Measurements from ENCODE around the gene MFAP3L. TPM values are rescaled to one million over a fixed set of nuclear protein-coding genes. Genes with fewer than 3 reads are reported as not detected.

Gene MFAP3L
- total RNA-seq, 1 donor from 2014 or later, result 2.8 TPM

DNA sequence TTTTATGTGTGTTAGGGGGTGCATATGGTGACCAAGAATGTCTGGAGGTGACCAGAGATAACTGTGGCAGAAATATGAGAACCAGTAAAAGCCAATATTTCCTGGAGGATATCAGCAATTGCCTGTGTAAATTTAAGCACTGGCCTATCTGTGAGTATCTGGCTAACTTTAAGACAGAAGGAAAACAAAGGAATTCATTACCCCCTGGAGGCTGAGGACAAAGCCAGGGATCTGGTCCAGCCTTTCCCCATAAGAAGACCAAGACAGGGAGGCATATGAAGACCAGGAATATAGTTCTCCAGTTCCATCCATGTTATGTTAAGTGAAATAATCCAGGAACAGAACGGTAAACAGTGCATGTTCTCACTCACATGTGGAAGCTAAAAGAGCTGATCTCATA lies 49.2 kb downstream of the MFAP3L start:
- Mint-ChIP-seq H3K27me3 (ENCODE audit: low read depth) (no peaks in the 10 kb centered on the region), H3K4me3 (no peak overlapping the region), H3K36me3 (ENCODE audit: low read depth) (no peaks in the 10 kb centered on the region), H3K4me1 (no peaks in the 10 kb centered on the region), H3K27ac (ENCODE audit: unreplicated experiment) (no peak overlapping the region), H3K9me3 (no peaks in the 10 kb centered on the region)
- TF ChIP-seq, protein P1, sequence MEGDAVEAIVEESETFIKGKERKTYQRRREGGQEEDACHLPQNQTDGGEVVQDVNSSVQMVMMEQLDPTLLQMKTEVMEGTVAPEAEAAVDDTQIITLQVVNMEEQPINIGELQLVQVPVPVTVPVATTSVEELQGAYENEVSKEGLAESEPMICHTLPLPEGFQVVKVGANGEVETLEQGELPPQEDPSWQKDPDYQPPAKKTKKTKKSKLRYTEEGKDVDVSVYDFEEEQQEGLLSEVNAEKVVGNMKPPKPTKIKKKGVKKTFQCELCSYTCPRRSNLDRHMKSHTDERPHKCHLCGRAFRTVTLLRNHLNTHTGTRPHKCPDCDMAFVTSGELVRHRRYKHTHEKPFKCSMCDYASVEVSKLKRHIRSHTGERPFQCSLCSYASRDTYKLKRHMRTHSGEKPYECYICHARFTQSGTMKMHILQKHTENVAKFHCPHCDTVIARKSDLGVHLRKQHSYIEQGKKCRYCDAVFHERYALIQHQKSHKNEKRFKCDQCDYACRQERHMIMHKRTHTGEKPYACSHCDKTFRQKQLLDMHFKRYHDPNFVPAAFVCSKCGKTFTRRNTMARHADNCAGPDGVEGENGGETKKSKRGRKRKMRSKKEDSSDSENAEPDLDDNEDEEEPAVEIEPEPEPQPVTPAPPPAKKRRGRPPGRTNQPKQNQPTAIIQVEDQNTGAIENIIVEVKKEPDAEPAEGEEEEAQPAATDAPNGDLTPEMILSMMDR (conservative IDR thresholded peaks at IDR 0.05), result no peak
- DNase-seq (ENCODE audit: low read depth, low spot score), result no peak

DNA sequence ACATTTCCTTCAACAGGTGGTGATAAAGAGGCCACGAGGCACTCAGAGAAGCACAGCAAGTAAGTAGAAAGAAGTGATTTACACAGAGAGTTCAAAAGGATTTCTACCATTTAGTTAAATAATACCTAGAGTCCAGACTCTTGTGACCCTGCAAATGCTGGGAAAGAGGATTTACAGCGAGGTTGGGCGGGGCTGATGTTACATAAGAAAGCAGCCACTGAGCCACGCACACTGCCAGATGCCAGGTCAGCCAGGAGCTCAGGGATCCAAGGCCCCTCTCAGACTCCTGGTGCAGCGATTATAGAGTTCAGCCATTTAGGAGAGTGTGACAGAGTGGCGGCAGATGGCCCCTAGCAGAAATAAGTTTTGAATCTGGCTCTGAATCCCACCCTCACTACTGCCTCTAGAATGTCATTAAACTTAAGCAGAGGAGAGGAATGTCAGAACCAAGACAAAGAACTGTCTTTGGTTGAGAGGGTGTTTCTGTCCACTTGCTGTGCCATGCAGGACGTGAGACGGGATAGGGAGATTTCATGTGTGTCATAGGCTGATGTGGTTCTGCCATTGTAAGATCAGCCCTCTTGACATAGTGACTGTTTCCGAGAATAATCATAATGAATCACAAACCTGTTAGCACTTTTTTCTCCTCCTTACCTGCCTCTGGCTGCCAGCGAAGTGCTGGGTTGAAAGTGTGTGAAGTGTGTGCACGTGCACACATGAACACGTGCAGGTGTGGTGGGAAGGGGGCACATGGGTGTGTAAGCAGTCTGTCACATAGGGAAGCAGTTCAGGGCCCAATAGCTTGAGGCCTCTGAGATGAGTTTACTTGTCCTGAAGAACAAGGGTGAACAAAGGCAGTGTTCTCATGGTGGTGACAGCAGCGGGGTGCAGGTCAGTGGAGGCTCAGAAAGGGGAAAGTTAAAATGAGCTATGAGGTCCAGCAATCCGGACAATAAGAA lies 50.1 kb downstream of the MFAP3L start:
- Mint-ChIP-seq H3K4me3 (no peak overlapping the region), H3K27me3 (ENCODE audit: low read depth) (no peaks in the 10 kb centered on the region), H3K27ac (ENCODE audit: unreplicated experiment) (no peak overlapping the region), H3K4me1 (no peaks in the 10 kb centered on the region), H3K9me3 (no peaks in the 10 kb centered on the region), H3K36me3 (ENCODE audit: low read depth) (no peaks in the 10 kb centered on the region)
- no peak for DNase-seq (ENCODE audit: low read depth, low spot score)
- TF ChIP-seq, protein P1 (conservative IDR thresholded peaks at IDR 0.05), result no peak

DNA sequence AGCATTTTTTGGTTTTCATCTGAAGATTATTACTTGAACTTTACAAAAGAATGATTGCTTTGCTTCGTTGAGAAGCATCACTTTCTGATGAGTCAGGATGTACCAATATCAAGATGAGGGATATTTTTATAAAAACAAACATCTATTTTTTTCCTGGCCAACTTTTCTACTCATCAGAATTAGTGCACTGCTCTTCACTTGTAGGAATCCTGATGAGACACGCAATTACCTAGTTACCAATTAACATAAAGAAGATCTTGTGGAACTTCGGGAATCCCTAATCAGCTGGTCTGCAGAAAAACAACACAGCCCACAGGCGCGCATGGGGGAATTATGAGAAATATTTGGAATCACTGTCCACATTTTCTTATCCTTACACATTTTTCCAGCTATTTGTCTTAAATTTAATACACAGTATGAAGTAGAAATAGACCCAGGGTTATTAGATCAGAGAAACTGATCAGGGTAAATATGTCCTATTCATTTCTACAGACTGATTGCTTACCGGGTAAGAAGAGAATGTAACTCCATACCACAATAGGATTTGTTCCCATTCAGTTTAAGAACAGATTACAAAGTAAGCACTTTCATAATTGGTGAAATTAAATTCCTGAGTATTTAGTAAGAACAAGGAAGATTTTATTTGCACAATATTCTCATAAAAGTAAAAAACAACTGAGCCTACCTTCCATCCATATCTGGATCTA lies 50.9 kb downstream of the MFAP3L start:
- no peaks in the 10 kb centered on the region for H3K9me3 Mint-ChIP-seq
- no peaks in the 10 kb centered on the region for H3K36me3 Mint-ChIP-seq (ENCODE audit: low read depth)
- no peak overlapping the region for H3K27ac Mint-ChIP-seq (ENCODE audit: unreplicated experiment)
- no peaks in the 10 kb centered on the region for H3K27me3 Mint-ChIP-seq (ENCODE audit: low read depth)
- no peak for DNase-seq (ENCODE audit: low read depth, low spot score)
- H3K4me1 Mint-ChIP-seq, result no peaks in the 10 kb centered on the region
- TF ChIP-seq, protein P1 (conservative IDR thresholded peaks at IDR 0.05), result no peak
- H3K4me3 Mint-ChIP-seq, result no peak overlapping the region

DNA sequence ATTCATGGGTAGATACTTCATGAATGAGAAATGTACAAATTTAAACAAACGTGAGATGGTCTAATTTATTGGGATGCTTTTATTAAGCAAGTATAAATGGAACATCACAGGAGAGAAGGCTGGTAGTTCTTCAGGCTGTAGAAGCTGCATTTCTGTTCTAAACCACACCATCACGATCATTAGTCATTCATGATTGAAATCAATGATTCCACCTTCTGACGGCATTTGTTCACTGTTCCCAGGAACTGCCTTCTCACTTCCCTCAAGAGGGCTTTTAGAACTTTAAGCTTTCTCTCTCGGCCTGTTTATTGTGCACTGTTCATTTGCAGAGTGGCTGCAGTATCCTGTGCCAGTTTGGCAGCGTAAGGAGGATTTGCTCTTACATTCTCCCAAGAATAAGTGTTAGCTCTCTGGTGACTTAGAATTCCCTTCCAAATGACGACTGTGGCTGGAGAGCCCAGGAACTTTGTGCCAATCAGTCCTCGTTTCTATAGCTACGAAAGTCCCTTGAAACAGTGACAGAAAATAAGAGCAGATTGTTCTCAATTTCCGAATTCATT lies 54.7 kb downstream of the MFAP3L start:
- H3K4me1 Mint-ChIP-seq, result no peaks in the 10 kb centered on the region
- H3K36me3 Mint-ChIP-seq (ENCODE audit: low read depth), result no peaks in the 10 kb centered on the region
- H3K9me3 Mint-ChIP-seq, result no peaks in the 10 kb centered on the region
- TF ChIP-seq, protein P1 (conservative IDR thresholded peaks at IDR 0.05), result no peak
- no peak overlapping the region for H3K27ac Mint-ChIP-seq (ENCODE audit: unreplicated experiment)
- H3K27me3 Mint-ChIP-seq (ENCODE audit: low read depth), result peaks cover 8% of the 10 kb centered on the region
- DNase-seq (ENCODE audit: low read depth, low spot score), result no peak
- no peak overlapping the region for H3K4me3 Mint-ChIP-seq

DNA sequence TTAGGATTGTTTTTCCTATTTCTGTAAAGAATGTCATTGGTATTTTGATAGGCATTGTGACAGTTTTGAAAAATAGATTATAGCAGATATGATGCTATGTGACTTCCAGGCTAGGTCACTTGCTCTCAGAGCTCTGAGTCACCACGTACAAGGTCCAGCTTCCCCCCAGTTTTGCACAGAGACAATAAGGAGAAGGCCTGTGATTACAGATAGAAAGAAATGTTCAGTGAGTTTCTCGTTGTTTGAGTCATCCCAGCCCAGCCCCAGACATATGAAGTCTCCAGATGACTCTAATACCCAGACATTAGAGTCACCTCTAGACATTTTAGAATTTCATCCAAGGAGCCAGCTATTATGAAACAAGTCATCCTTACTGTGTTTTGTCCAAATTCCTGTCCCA lies 57.2 kb downstream of the MFAP3L start:
- H3K36me3 Mint-ChIP-seq (ENCODE audit: low read depth), result no peaks in the 10 kb centered on the region
- no peaks in the 10 kb centered on the region for H3K9me3 Mint-ChIP-seq
- no peak overlapping the region for H3K27ac Mint-ChIP-seq (ENCODE audit: unreplicated experiment)
- no peak for DNase-seq (ENCODE audit: low read depth, low spot score)
- H3K4me1 Mint-ChIP-seq, result no peaks in the 10 kb centered on the region
- H3K27me3 Mint-ChIP-seq (ENCODE audit: low read depth), result peaks cover 10% of the 10 kb centered on the region
- TF ChIP-seq, protein P1 (conservative IDR thresholded peaks at IDR 0.05), result no peak
- no peak overlapping the region for H3K4me3 Mint-ChIP-seq
